ENCODE measurements around the gene LCP1.
A peak's percentile ranks its signal among the peaks of the same experiment; 100 is the strongest.
"Not testable (repeated sequence)": the region's sequence is repeated elsewhere in the genome, so short reads cannot be mapped to it uniquely, and the experiment has no call there.

The LCP1 gene

GRCh38 chr13:46181840-46182490, at the start of gene LCP1:
Gene LCP1 (minus strand): TSS chr13:46182177. CDS start chr13:46159662, 22,515 bp downstream.
- DNase-seq = peak; percentile 92

- no peak for DNase-seq
Measured at GRCh38 chr13:46229251-46229650, 47.3 kb upstream of the LCP1 start.

- DNase-seq = not testable (repeated sequence)
Measured at GRCh38 chr13:46220234-46220633, 38.3 kb upstream of the LCP1 start.

- DNase-seq = not testable (repeated sequence)
Measured at GRCh38 chr13:46214741-46215140, 32.8 kb upstream of the LCP1 start.

GRCh38 chr13:46213242-46213641, 31.3 kb upstream of the LCP1 start:
- no peak for DNase-seq

- DNase-seq = peak; percentile 85
Measured at GRCh38 chr13:46211483-46212351, 29.7 kb upstream of the LCP1 start, which contains the start of gene LRRC63. Gene LRRC63 (plus strand): TSS chr13:46211928. CDS start chr13:46213035, 1,107 bp downstream.

- DNase-seq = peak; percentile 66
Measured at GRCh38 chr13:46211116-46211482, 29.1 kb upstream of the LCP1 start.

GRCh38 chr13:46210362-46211083, 28.5 kb upstream of the LCP1 start:
- DNase-seq = no peak

GRCh38 chr13:46207828-46208227, 25.9 kb upstream of the LCP1 start:
- DNase-seq = no peak

GRCh38 chr13:46206143-46206542, 24.2 kb upstream of the LCP1 start:
- no peak for DNase-seq

GRCh38 chr13:46202966-46203365, 21.0 kb upstream of the LCP1 start:
- no peak for DNase-seq

GRCh38 chr13:46202188-46202795, 20.3 kb upstream of the LCP1 start:
- DNase-seq = peak; percentile 45

- DNase-seq = no peak
Measured at GRCh38 chr13:46198696-46199193, 16.8 kb upstream of the LCP1 start.

GRCh38 chr13:46197299-46198048, 15.5 kb upstream of the LCP1 start:
- no peak for DNase-seq

- DNase-seq = no peak
Measured at GRCh38 chr13:46195016-46195415, 13.0 kb upstream of the LCP1 start.

- no peak for DNase-seq
Measured at GRCh38 chr13:46192412-46192811, 10.4 kb upstream of the LCP1 start.

- no peak for DNase-seq
Measured at GRCh38 chr13:46185634-46186033, 3.7 kb upstream of the LCP1 start.

- DNase-seq = peak; percentile 81
Measured at GRCh38 chr13:46184277-46184699, 2.3 kb upstream of the LCP1 start.

- no peak for DNase-seq
Measured at GRCh38 chr13:46183018-46183946, 1.3 kb upstream of the LCP1 start.

- DNase-seq = no peak
Measured at GRCh38 chr13:46182491-46182877, 507 bp upstream of the LCP1 start.

GRCh38 chr13:46181377-46181839, 569 bp downstream of the LCP1 start:
- no peak for DNase-seq
